SK-N-SH (cell line): ENCODE measurements around the gene PLEKHG5. TPM values are rescaled to one million over a fixed set of nuclear protein-coding genes. Genes with fewer than 3 reads are reported as not detected.

Source experiments
- CTCF ChIA-PET: fragments of 300-600, 350-600 bp; formaldehyde crosslinking; extraction: SDS; loops from one replicate; lab custom pipeline; 2021; lab: Yijun Ruan, JAX
- POLR2A ChIA-PET: fragments of 350-600 bp; sonication (Branson Sonifier 250); formaldehyde crosslinking; extraction: SDS; loops from one replicate; lab custom pipeline; 2020; ENCODE audit warnings: antibody characterized with exemption, inconsistent platforms; lab: Yijun Ruan, JAX
- DNase-seq: peaks from one replicate; pipeline ENCODE4 v3.0.0; 2012
- H2AFZ ChIP-seq: fragments of 200-600 bp; sonication (generic); 2 replicates; pipeline ENCODE4 v1.8.1; 2016; ENCODE audit warnings: antibody characterized with exemption, mild to moderate bottlenecking, low read depth
- H3F3A ChIP-seq: fragments of 200-600 bp; sonication (generic); replicated peaks from 2 replicates; pipeline ENCODE3; 2016; ENCODE audit warnings: antibody characterized with exemption, mild to moderate bottlenecking; ENCODE audit not compliant: insufficient read depth
- H3K27ac ChIP-seq, 2 experiments: fragments of 200-500 bp in 1 of 2; fragments of 200-600 bp in 1 of 2; sonication (Bioruptor generic) in 1 of 2; sonication (generic), shearing (Covaris generic) in 1 of 2; 2 replicates each; pipeline versions ENCODE4 v1.5.1 to v1.6.1; 2014 to 2016; ENCODE audit warnings: low read depth in 2 of 2, inconsistent platforms in 1 of 2, low read length in 1 of 2, mild to moderate bottlenecking in 1 of 2, mixed read lengths in 1 of 2
- H3K27me3 ChIP-seq: fragments of 200-600 bp; sonication (generic), shearing (Covaris generic); 2 replicates; pipeline ENCODE4 v1.6.1; 2016; ENCODE audit warnings: mixed run types; ENCODE audit not compliant: insufficient read depth
- H3K36me3 ChIP-seq, 2 experiments: fragments of 200-500 bp in 1 of 2; fragments of 200-600 bp in 1 of 2; sonication (Bioruptor generic) in 1 of 2; sonication (generic) in 1 of 2; replicated peaks in 1 of 2; 2 replicates each; pipeline versions ENCODE3 to v1.5.1; 2014 to 2016; ENCODE audit warnings: low read length in 1 of 2, mild to moderate bottlenecking in 1 of 2; ENCODE audit not compliant: insufficient read depth in 2 of 2, control insufficient read depth in 1 of 2
- H3K4me1 ChIP-seq, 2 experiments: fragments of 200-500 bp in 1 of 2; fragments of 200-600 bp in 1 of 2; sonication (Bioruptor generic) in 1 of 2; sonication (generic), shearing (Covaris generic) in 1 of 2; 2 replicates each; pipeline versions ENCODE4 v1.5.1 to v1.6.1; 2014 to 2016; ENCODE audit warnings: low read depth in 1 of 2, low read length in 1 of 2, mixed run types in 1 of 2; ENCODE audit not compliant: insufficient read depth in 2 of 2, control insufficient read depth in 1 of 2
- H3K4me2 ChIP-seq: fragments of 200-600 bp; sonication (generic), shearing (Covaris generic); 2 replicates; pipeline ENCODE4 v1.6.1; 2017; ENCODE audit warnings: mixed run types
- H3K4me3 ChIP-seq, 2 experiments: fragments of 200-500 bp in 1 of 2; fragments of 200-600 bp in 1 of 2; sonication (Bioruptor generic) in 1 of 2; sonication (generic), shearing (Covaris generic) in 1 of 2; 2 replicates each; pipeline versions ENCODE4 v1.5.1 to v1.8.1; 2014 to 2016; ENCODE audit warnings: low read depth in 2 of 2, inconsistent platforms in 1 of 2, low read length in 1 of 2, mild to moderate bottlenecking in 1 of 2, mixed read lengths in 1 of 2, moderate library complexity in 1 of 2
- H3K79me2 ChIP-seq: fragments of 200-600 bp; sonication (generic); 2 replicates; pipeline ENCODE4 v1.8.1; 2017; ENCODE audit warnings: mild to moderate bottlenecking; ENCODE audit not compliant: insufficient read depth
- H3K9ac ChIP-seq: fragments of 200-600 bp; sonication (generic); 2 replicates; pipeline ENCODE4 v1.6.1; 2017; ENCODE audit warnings: mixed run types
- H3K9me2 ChIP-seq: fragments of 200-600 bp; sonication (generic); 2 replicates; pipeline ENCODE4 v1.6.1; 2017; ENCODE audit warnings: mixed run types
- H3K9me3 ChIP-seq: fragments of 200-600 bp; sonication (generic); 2 replicates; pipeline ENCODE4 v1.6.1; 2017; ENCODE audit warnings: mixed run types, mild to moderate bottlenecking, moderate library complexity
- H4K20me1 ChIP-seq: fragments of 200-600 bp; sonication (generic); 2 replicates; pipeline ENCODE4 v1.6.1; 2017; ENCODE audit warnings: mild to moderate bottlenecking, mixed run types; ENCODE audit not compliant: insufficient read depth
- CHD2 ChIP-seq: fragments of 150-350 bp; IDR thresholded peaks from 2 replicates; pipeline ENCODE4 v1.6.1; 2018; ENCODE audit warnings: low read length; ENCODE audit not compliant: partially characterized antibody
- EZH2phosphoT487 ChIP-seq: fragments of 200-600 bp; sonication (generic); IDR thresholded peaks from 2 replicates; pipeline ENCODE4 v1.6.1; 2017; ENCODE audit warnings: low read depth, mixed run types, mild to moderate bottlenecking, antibody characterized with exemption, moderate library complexity, borderline replicate concordance
- GATA2 ChIP-seq: sonication (generic); formaldehyde crosslinking; IDR thresholded peaks from 2 replicates; pipeline ENCODE4 v1.5.0; 2020; ENCODE audit warnings: mild to moderate bottlenecking, missing genetic modification reagents
- MXI1 ChIP-seq: IDR thresholded peaks from 2 replicates; pipeline ENCODE4 v1.6.1; 2012; ENCODE audit warnings: mild to moderate bottlenecking, low read depth, low read length, improper control_type of control experiment
- NRF1 ChIP-seq: IDR thresholded peaks from 2 replicates; pipeline ENCODE4 v1.6.1; 2012; ENCODE audit warnings: low read depth, mild to moderate bottlenecking, low read length
- RAD21 ChIP-seq: IDR thresholded peaks from 2 replicates; pipeline ENCODE4 v1.6.1; 2012; ENCODE audit warnings: mild to moderate bottlenecking, low read length
- RFX5 ChIP-seq: IDR thresholded peaks from 2 replicates; pipeline ENCODE4 v1.6.1; 2012; ENCODE audit warnings: mild to moderate bottlenecking, improper control_type of control experiment, low read length
- RXRA ChIP-seq: IDR thresholded peaks from 2 replicates; pipeline ENCODE4 v1.4.0; 2012; ENCODE audit warnings: low read depth, mild to moderate bottlenecking, borderline replicate concordance
- SMC3 ChIP-seq: IDR thresholded peaks from 2 replicates; pipeline ENCODE4 v1.6.1; 2012; ENCODE audit warnings: low read depth, low read length, improper control_type of control experiment
- TAF1 ChIP-seq: IDR thresholded peaks from 2 replicates; pipeline ENCODE4 v1.6.1; 2012; ENCODE audit warnings: low read depth, mild to moderate bottlenecking, low read length, moderate library complexity, borderline replicate concordance
- TCF12 ChIP-seq: IDR thresholded peaks from 2 replicates; pipeline ENCODE4 v1.4.0; 2012
- TEAD4 ChIP-seq: IDR thresholded peaks from 2 replicates; pipeline ENCODE4 v1.4.0; 2012; ENCODE audit warnings: mild to moderate bottlenecking, borderline replicate concordance; ENCODE audit not compliant: insufficient read depth
- YY1 ChIP-seq: IDR thresholded peaks from 2 replicates; pipeline ENCODE4 v1.4.0; 2012; ENCODE audit warnings: low read depth, mild to moderate bottlenecking
- WGBS: methylation state at CpG from one replicate; pipeline ENCODE4 v1.1.6; 2017; ENCODE audit warnings: low lambda C conversion rate; 5-methylcytosine and 5-hydroxymethylcytosine counted together
- polyA plus RNA-seq, 3 experiments: library from polyadenylated mRNA; depleted of rRNA; stranded (reverse); fragments of >200 nt; gene quantifications; 2 replicates each; pipeline ENCODE4 v1.2.3, GENCODE V29; 2012
- TF ChIP-seq, protein P1 (sequence below): fragments of 200-600 bp; sonication (generic); IDR thresholded peaks from 2 replicates; pipeline ENCODE4 v1.6.1; 2017; ENCODE audit warnings: antibody characterized with exemption, mild to moderate bottlenecking, moderate library complexity
- TF ChIP-seq, protein P2 (sequence below): IDR thresholded peaks from 2 replicates; pipeline ENCODE4 v1.4.0; 2012; ENCODE audit warnings: low read depth
- TF ChIP-seq, protein P3 (sequence below): fragments of 150-350 bp; IDR thresholded peaks from 2 replicates; pipeline ENCODE4 v1.6.1; 2016; ENCODE audit warnings: mild to moderate bottlenecking, low read depth, low read length
- TF ChIP-seq, protein P4 (sequence below): fragments of 150-350 bp; IDR thresholded peaks from 2 replicates; pipeline ENCODE4 v1.6.1; 2017; ENCODE audit warnings: antibody characterized with exemption, low read length, low read depth, borderline replicate concordance

The PLEKHG5 gene
- polyA plus RNA-seq, 1 of the 3 experiments (the other 2 are of a cell fraction): 14.9 TPM

DNA sequence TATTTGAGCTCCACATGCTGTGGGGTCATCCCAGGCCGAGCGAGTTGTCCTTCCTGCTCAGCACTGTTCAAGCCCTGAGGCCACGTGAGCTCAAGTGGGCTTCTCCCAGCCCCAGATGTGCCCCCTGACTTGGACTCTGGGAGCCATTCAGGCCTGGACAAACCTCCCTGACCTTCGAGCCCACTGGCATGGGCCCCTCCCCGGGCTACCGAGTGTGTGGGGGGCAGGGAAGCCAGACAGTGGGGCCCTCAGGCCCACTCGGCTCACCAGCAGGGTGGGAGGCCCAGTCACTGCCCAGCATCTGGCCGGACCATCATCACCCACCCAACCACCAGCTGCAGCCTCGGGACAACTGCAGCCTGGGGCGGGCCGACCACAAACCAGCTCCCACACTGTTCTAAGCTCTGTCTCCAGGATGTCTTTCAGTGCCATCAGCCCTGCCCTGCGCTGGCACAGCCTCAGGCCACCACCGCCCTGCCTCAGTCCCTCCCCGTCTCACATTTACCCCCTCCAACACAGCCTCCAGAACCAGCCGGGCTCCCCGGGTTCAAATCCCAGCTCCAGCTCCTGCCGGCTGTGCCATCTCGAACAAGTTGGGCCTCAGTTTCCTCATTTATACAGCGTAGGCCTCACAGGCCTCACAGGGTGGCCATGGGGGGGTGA lies 20.9 kb upstream of the PLEKHG5 start:
- H3K4me1 ChIP-seq: peaks cover 0 to 70% of the 10 kb centered on the region in 2 experiments; a peak in 2 of 4 replicates
- H3K9ac ChIP-seq: no peak overlapping the region
- no peaks in the 10 kb centered on the region for H3K27me3 ChIP-seq
- no peaks in the 10 kb centered on the region for H4K20me1 ChIP-seq
- peak overlapping the region in 1 of 2 experiments; percentile 93; a peak in 2 of 4 replicates for H3K27ac ChIP-seq
- TF ChIP-seq EZH2phosphoT487: no peak
- no peak for TF ChIP-seq RAD21
- TF ChIP-seq, protein P1, sequence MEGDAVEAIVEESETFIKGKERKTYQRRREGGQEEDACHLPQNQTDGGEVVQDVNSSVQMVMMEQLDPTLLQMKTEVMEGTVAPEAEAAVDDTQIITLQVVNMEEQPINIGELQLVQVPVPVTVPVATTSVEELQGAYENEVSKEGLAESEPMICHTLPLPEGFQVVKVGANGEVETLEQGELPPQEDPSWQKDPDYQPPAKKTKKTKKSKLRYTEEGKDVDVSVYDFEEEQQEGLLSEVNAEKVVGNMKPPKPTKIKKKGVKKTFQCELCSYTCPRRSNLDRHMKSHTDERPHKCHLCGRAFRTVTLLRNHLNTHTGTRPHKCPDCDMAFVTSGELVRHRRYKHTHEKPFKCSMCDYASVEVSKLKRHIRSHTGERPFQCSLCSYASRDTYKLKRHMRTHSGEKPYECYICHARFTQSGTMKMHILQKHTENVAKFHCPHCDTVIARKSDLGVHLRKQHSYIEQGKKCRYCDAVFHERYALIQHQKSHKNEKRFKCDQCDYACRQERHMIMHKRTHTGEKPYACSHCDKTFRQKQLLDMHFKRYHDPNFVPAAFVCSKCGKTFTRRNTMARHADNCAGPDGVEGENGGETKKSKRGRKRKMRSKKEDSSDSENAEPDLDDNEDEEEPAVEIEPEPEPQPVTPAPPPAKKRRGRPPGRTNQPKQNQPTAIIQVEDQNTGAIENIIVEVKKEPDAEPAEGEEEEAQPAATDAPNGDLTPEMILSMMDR: no peak
- no peak for TF ChIP-seq RXRA
- TF ChIP-seq TEAD4: no peak
- H3K9me2 ChIP-seq: no peaks in the 10 kb centered on the region
- no peak for DNase-seq
- POLR2A ChIA-PET: interaction anchor here (1.1 to 1.6 kb wide), 2 partner anchors 17 to 21 kb away, joined by 3 to 6 read pairs; no protein-coding TSS in a partner anchor
- 92% methylated on average over 5 of the region's 19 CpGs for WGBS
- H2AFZ ChIP-seq: no peak overlapping the region
- no peaks in the 10 kb centered on the region for H3K36me3 ChIP-seq
- CTCF ChIA-PET: interaction anchor here (1.8 to 17.4 kb wide), 6 partner anchors 9 to 42 kb away, joined by 6 to 211 read pairs (median 10); partner anchors contain the start of genes NOL9, PLEKHG5 and TAS1R1
- H3K9me3 ChIP-seq: no peaks in the 10 kb centered on the region
- H3K4me3 ChIP-seq: no peak overlapping the region
- no peak overlapping the region for H3K4me2 ChIP-seq
- H3K79me2 ChIP-seq: no peaks in the 10 kb centered on the region
- H3F3A ChIP-seq: peaks cover 5% of the 10 kb centered on the region

DNA sequence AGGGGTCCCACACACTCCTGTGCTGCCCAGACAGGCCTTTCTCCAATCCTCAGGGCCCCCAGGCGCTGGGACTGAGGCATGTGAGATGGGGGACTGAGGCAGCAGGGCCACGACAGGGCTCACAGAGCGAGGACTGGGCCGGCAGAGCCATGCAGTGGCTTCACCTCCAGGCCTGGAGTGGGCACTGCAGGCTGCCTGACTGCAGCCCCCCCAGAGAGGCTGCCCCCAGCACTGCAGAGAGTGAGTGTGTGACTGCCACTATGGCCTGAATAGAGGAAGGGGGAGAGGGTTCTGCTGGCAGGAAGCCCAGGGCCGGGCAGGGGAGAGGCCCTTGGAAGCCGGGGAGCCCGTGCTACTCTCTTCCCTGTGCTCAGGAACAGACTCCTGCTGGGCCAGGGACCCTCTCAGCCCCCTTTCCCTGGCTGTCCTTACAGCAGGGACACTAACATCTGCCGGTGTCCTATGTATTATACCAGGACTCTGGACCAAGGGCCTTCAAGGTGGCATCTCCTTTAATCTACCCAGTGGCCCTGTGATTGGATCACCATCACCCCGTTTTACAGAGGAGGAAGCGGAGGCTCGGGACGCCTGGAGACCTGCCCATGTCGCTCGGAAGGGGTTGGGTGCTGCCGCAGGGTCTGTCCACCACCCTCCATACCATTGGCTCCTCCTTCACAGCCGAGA lies 20.2 kb upstream of the PLEKHG5 start:
- DNase-seq: peak; percentile 79
- Histone ChIP-seq H3K79me2 (no peaks in the 10 kb centered on the region), H3K36me3 (no peaks in the 10 kb centered on the region), H3F3A (peaks cover 5% of the 10 kb centered on the region), H3K4me1 (peaks cover 0 to 74% of the 10 kb centered on the region in 2 experiments; a peak in 3 of 4 replicates), H3K9me2 (no peaks in the 10 kb centered on the region), H3K4me3 (no peak overlapping the region), H3K27me3 (no peaks in the 10 kb centered on the region), H4K20me1 (no peaks in the 10 kb centered on the region), H2AFZ (no peak overlapping the region), H3K9ac (no peak overlapping the region), H3K4me2 (no peak overlapping the region), H3K9me3 (no peaks in the 10 kb centered on the region), H3K27ac (peak overlapping the region in 1 of 2 experiments; percentile 93; a peak in 2 of 4 replicates)
- WGBS: 80% methylated on average over 3 of the region's 16 CpGs
- CTCF ChIA-PET: interaction anchor here (1.0 to 17.4 kb wide), 8 partner anchors 8 to 43 kb away, joined by 4 to 211 read pairs (median 6); partner anchors contain the start of genes NOL9, PLEKHG5 and TAS1R1
- POLR2A ChIA-PET: interaction anchor here (0.6 to 1.3 kb wide), 4 partner anchors 13 to 453 kb away, joined by 3 to 6 read pairs (median 3); no protein-coding TSS in a partner anchor
- TF ChIP-seq, protein P2, sequence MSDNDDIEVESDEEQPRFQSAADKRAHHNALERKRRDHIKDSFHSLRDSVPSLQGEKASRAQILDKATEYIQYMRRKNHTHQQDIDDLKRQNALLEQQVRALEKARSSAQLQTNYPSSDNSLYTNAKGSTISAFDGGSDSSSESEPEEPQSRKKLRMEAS: no peak
- TF ChIP-seq, protein P1: no peak
- no peak for TF ChIP-seq SMC3
- TF ChIP-seq NRF1: no peak
- TF ChIP-seq, protein P3, sequence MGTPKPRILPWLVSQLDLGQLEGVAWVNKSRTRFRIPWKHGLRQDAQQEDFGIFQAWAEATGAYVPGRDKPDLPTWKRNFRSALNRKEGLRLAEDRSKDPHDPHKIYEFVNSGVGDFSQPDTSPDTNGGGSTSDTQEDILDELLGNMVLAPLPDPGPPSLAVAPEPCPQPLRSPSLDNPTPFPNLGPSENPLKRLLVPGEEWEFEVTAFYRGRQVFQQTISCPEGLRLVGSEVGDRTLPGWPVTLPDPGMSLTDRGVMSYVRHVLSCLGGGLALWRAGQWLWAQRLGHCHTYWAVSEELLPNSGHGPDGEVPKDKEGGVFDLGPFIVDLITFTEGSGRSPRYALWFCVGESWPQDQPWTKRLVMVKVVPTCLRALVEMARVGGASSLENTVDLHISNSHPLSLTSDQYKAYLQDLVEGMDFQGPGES: no peak
- no peak for TF ChIP-seq RFX5
- TF ChIP-seq TEAD4: no peak
- TF ChIP-seq GATA2: no peak
- TF ChIP-seq MXI1: 0 out of 2 replicates have a peak, but pooled peaks have one; percentile 17
- no peak for TF ChIP-seq CHD2
- TF ChIP-seq, protein P4, sequence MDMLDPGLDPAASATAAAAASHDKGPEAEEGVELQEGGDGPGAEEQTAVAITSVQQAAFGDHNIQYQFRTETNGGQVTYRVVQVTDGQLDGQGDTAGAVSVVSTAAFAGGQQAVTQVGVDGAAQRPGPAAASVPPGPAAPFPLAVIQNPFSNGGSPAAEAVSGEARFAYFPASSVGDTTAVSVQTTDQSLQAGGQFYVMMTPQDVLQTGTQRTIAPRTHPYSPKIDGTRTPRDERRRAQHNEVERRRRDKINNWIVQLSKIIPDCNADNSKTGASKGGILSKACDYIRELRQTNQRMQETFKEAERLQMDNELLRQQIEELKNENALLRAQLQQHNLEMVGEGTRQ: no peak
- TF ChIP-seq YY1: no peak
- TF ChIP-seq TCF12: no peak
- TF ChIP-seq TAF1: no peak
